Parathyroid adenoma (tissue), 2 donors: ENCODE measurements around the gene RNF220.
"Not testable (repeated sequence)": the region's sequence is repeated elsewhere in the genome, so short reads cannot be mapped to it uniquely, and the experiment has no call there.

Experiments
- H2AFZ ChIP-seq: fragments of 300-600 bp; sonication (generic); one replicate; pipeline ENCODE4 v1.7.0; 2017; ENCODE audit warnings: antibody characterized with exemption, mild to moderate bottlenecking
- H3K27ac ChIP-seq: fragments of 300-600 bp; sonication (generic); one replicate; pipeline ENCODE4 v1.7.0; 2017
- H3K27me3 ChIP-seq: fragments of 300-600 bp; sonication (generic); one replicate; pipeline ENCODE4 v1.7.0; 2017; ENCODE audit warnings: low read length; ENCODE audit not compliant: control insufficient read depth, insufficient read depth
- H3K36me3 ChIP-seq: fragments of 300-600 bp; sonication (generic); one replicate; pipeline ENCODE4 v1.7.0; 2017; ENCODE audit warnings: low read length; ENCODE audit not compliant: control insufficient read depth, insufficient read depth
- H3K4me1 ChIP-seq: fragments of 300-600 bp; sonication (generic); one replicate; pipeline ENCODE4 v1.7.0; 2017; ENCODE audit warnings: control low read depth
- H3K4me2 ChIP-seq: fragments of 300-600 bp; sonication (generic); one replicate; pipeline ENCODE4 v1.7.0; 2017; ENCODE audit warnings: low read length
- H3K4me3 ChIP-seq: fragments of 300-600 bp; sonication (generic); one replicate; pipeline ENCODE4 v1.7.0; 2017; ENCODE audit warnings: low read depth, low read length
- H3K79me2 ChIP-seq: fragments of 300-600 bp; sonication (generic); one replicate; pipeline ENCODE4 v1.7.0; 2017; ENCODE audit warnings: control low read depth
- H3K9ac ChIP-seq: fragments of 300-600 bp; sonication (generic); one replicate; pipeline ENCODE4 v1.7.0; 2017; ENCODE audit warnings: mild to moderate bottlenecking
- H3K9me3 ChIP-seq: fragments of 300-600 bp; sonication (generic); one replicate; pipeline ENCODE4 v1.7.0; 2017; ENCODE audit warnings: low read length; ENCODE audit not compliant: control insufficient read depth
- TF ChIP-seq, protein P1 (sequence below): fragments of 300-600 bp; sonication (generic); IDR thresholded peaks from one replicate; pipeline ENCODE4 v1.7.0; 2017; ENCODE audit warnings: antibody characterized with exemption, mild to moderate bottlenecking
- donor health status: primary hyperparathyroidism.

RNF220 gene

DNA sequence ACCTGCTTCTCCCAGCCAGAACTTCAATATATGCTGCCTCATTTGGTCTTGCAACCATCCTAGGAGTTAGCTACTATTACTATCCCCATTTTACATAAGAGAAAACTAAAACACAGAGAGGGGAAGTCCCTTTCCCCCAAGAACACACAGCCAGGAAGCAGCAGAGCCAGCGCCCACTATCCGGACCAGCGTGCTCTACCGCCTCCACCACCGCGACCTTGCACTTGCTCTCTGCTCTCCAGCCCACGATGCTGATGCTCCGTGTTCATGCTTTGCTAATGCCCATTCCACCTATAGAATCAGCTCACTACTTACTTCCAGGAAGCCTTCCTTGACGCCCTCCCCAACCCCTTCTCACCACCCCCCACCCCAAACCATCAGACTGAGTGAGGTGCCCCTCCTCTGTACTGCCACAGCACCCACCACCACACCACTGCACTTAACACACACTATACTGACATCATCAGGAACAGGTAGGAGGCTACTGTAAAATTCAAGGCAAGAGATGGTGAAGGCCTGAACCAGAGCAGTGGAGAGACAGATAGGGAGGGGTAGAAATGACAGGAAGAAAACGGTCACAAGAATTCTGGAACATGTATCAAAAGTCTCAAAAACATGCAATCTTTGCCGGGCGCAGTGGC is 259.8 kb downstream of the RNF220 start:
- H3K4me3 ChIP-seq = no peak overlapping the region
- H3K27me3 ChIP-seq = no peaks in the 10 kb centered on the region
- H2AFZ ChIP-seq = no peak overlapping the region
- H3K9me3 ChIP-seq = no peaks in the 10 kb centered on the region
- TF ChIP-seq, protein P1, sequence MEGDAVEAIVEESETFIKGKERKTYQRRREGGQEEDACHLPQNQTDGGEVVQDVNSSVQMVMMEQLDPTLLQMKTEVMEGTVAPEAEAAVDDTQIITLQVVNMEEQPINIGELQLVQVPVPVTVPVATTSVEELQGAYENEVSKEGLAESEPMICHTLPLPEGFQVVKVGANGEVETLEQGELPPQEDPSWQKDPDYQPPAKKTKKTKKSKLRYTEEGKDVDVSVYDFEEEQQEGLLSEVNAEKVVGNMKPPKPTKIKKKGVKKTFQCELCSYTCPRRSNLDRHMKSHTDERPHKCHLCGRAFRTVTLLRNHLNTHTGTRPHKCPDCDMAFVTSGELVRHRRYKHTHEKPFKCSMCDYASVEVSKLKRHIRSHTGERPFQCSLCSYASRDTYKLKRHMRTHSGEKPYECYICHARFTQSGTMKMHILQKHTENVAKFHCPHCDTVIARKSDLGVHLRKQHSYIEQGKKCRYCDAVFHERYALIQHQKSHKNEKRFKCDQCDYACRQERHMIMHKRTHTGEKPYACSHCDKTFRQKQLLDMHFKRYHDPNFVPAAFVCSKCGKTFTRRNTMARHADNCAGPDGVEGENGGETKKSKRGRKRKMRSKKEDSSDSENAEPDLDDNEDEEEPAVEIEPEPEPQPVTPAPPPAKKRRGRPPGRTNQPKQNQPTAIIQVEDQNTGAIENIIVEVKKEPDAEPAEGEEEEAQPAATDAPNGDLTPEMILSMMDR = no peak
- H3K4me2 ChIP-seq = no peak overlapping the region
- no peak overlapping the region for H3K27ac ChIP-seq
- no peaks in the 10 kb centered on the region for H3K79me2 ChIP-seq
- H3K36me3 ChIP-seq = no peaks in the 10 kb centered on the region
- no peak overlapping the region for H3K9ac ChIP-seq
- no peaks in the 10 kb centered on the region for H3K4me1 ChIP-seq

DNA sequence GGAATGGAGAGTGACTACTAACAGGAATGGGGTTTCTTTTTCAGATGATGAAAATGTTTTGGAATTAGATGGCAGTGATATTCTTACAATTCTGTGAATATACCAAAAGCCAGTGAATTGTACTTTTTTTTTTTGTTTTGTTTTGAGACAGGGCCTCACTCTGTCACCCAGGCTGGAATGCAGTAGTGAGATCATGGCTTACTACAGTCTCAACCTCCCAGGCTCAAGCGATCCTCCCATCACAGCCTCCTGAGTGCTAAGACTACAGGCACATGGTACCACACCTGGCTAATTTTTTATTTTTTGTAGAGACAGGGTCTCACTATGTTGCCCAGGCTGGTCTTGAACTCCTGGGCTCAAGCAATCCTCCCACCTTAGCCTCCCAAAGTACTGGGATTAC is 261.7 kb downstream of the RNF220 start:
- not testable (repeated sequence) for H3K4me1 ChIP-seq, H3K79me2 ChIP-seq, H3K27ac ChIP-seq, H3K9ac ChIP-seq, H3K4me2 ChIP-seq, H3K36me3 ChIP-seq, H3K4me3 ChIP-seq, H2AFZ ChIP-seq, H3K27me3 ChIP-seq, H3K9me3 ChIP-seq

DNA sequence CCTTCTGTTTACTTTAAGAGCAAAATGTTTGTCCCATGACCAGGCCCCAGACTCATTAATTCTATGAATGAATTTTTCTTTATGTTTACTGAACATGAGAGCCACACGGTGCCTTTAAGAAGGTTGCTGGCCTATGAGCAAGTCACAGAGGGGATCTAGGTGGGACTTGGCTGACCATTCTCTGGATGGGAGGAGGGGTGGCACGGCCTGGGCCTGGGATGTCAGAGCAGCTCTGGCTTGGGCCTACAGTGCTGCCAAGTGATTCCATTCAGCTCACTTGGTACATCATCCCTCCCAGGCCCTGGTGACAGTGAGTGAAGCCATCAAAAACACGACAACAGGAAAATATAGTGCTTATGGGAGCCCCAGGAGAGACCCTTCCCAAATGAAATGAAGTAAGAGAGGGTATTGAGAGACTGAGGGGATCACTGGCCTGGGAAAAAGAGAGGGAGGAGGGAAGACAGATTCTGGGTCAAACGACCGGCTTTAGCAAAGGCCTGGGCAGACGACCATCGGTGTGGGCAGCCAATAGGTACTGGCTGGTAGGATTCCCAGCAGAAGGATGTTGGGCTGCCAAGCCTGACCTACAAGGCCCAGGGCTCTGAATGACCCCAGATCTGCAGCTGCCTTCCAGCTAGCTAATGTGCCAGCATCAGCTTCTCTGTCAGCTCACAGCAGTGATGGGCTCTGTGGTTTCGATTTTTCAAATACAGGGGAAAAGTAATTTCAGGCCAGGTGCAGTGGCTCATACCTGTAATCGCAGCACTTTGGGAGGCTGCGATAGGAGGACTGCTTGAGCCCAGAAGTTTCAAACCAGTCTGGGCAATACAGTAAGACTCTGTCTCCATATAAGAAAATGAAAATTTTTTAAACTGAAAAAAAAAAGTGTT is 265.9 kb downstream of the RNF220 start:
- no peaks in the 10 kb centered on the region for H3K4me1 ChIP-seq
- TF ChIP-seq, protein P1 = no peak
- H3K79me2 ChIP-seq = no peaks in the 10 kb centered on the region
- H3K27ac ChIP-seq = no peak overlapping the region
- H3K36me3 ChIP-seq = no peaks in the 10 kb centered on the region
- no peak overlapping the region for H3K9ac ChIP-seq
- H3K9me3 ChIP-seq = no peaks in the 10 kb centered on the region
- H3K4me3 ChIP-seq = no peak overlapping the region
- H2AFZ ChIP-seq = no peak overlapping the region
- H3K4me2 ChIP-seq = no peak overlapping the region
- H3K27me3 ChIP-seq = no peaks in the 10 kb centered on the region

DNA sequence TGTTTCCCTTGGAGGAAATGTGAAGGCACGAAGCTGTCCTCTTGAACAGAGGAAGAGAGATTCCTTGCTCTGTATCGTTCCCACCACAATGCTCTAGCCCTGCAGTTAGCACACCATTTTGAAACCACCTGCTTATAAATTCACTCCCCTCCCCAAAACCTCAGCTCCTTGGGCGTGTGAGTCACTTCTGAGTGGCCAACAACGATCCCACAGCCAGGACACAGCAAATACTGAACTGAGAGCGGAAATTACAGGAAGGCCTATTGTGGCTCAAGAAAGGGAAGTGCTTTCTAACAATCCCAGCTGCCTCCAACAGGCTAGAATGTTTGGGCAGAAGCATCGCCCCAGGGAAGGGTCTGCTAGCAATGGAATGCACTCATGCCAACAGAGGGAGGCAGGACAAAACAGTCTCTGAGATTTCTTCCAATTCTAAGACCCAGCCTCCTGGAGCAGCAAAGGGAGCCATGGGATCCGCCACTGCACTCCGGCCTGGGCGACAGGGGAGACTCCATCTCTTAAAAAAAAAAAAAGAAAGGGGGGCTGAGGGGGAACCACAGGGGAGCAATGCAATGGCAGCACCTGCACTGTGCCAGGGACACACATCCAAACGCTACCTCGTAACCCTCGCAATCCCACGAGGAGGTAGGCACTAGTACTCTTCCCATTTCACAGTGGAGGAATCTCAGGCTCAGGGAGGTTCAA is 267.4 kb downstream of the RNF220 start:
- Histone ChIP-seq H3K27me3 (no peaks in the 10 kb centered on the region), H3K4me3 (no peak overlapping the region), H3K9me3 (no peaks in the 10 kb centered on the region), H2AFZ (no peak overlapping the region), H3K36me3 (no peaks in the 10 kb centered on the region), H3K9ac (no peak overlapping the region), H3K4me1 (no peaks in the 10 kb centered on the region), H3K79me2 (no peaks in the 10 kb centered on the region), H3K27ac (no peak overlapping the region), H3K4me2 (no peak overlapping the region)
- TF ChIP-seq, protein P1 = no peak
